ENCODE data around the gene ZNF548. TPM values are rescaled to one million over a fixed set of nuclear protein-coding genes. Genes with fewer than 3 reads are reported as not detected.

Gene ZNF548
- total RNA-seq, 1 experiment from 2014 or later, result 13.0 TPM

DNA sequence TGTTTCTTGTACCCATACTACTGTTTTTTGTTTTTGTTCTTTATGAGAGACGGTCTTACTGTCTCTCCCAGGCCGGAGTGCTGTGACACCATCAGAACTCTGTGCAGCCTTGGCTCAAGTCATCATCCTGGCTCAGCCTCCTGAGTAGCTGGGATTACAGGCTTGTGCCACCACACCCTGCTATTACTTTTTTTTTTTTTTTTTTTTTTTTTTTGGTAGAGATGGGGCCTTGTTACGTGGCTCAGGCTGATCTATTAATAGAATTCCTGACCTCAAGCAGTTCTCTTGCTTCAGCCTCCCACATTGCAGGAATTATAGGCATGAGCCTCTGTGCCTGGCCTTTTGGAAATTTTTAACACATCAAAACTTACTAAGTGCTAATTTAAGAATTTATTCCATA is 41.5 kb upstream of the ZNF548 start:
- Mint-ChIP-seq H3K27ac (no peak overlapping the region), H3K27me3 (ENCODE audit: low read depth) (peaks cover 13% of the 10 kb centered on the region), H3K4me3 (no peak overlapping the region), H3K36me3 (ENCODE audit: insufficient read depth in 1 of 3, low read depth in 3 of 3) (peaks cover 2 to 10% (median 2%) of the 10 kb centered on the region in 3 experiments; a peak in 4 of 7 replicates), H3K9me3 (no peaks in the 10 kb centered on the region), H3K4me1 (peaks cover 12 to 20% of the 10 kb centered on the region in 2 experiments)
- Histone ChIP-seq H2BK15ac (ENCODE audit: low read depth, low read length) (no peak overlapping the region), H4K8ac (replicated peaks; ENCODE audit: insufficient read length, low read depth, low read length) (no peak overlapping the region), H3K79me2 (ENCODE audit: insufficient read depth, low read length) (peaks cover 13% of the 10 kb centered on the region; the same call in 1 of the 2 replicates), H2BK120ac (ENCODE audit: low read depth, low read length, poor library complexity, severe bottlenecking) (no peak overlapping the region), H3K23me2 (ENCODE audit: insufficient read length, low read depth, low read length, poor library complexity, severe bottlenecking) (peaks cover 7% of the 10 kb centered on the region), H3K27me3 (ENCODE audit: insufficient read depth, low read length) (no peaks in the 10 kb centered on the region), H3K9me3 (ENCODE audit: control insufficient read depth, low read depth, low read length) (no peaks in the 10 kb centered on the region), H2BK12ac (ENCODE audit: insufficient read length, low read depth, low read length) (no peak overlapping the region), H2AK5ac (ENCODE audit: insufficient read length, low read length) (no peak overlapping the region), H3K23ac (ENCODE audit: insufficient read length, low read depth, low read length) (no peak overlapping the region), H3K79me1 (ENCODE audit: insufficient read depth, low read depth, low read length, poor library complexity, severe bottlenecking) (peaks cover 3% of the 10 kb centered on the region), H3K4me2 (ENCODE audit: insufficient read depth, insufficient read length, low read length) (no peak overlapping the region), H2AFZ (ENCODE audit: low read length) (no peak overlapping the region), H4K91ac (ENCODE audit: insufficient read length, low read depth, low read length) (no peak overlapping the region), H3K56ac (ENCODE audit: insufficient read length, low read depth, low read length) (no peak overlapping the region), H3K9ac (ENCODE audit: extremely low read depth, insufficient read length, low read length) (no peak overlapping the region), H2BK5ac (ENCODE audit: insufficient read length, low read length) (no peak overlapping the region), H3K4me1 (ENCODE audit: insufficient read depth, low read length) (no peaks in the 10 kb centered on the region), H4K20me1 (ENCODE audit: control insufficient read depth, insufficient read depth, insufficient read length) (no peaks in the 10 kb centered on the region), H3K18ac (ENCODE audit: insufficient read length, low read depth, low read length) (no peak overlapping the region), H3K4ac (ENCODE audit: low read depth, low read length) (no peak overlapping the region), H3K14ac (ENCODE audit: insufficient read depth, low read length) (no peak overlapping the region), H2BK20ac (ENCODE audit: low read depth, low read length, poor library complexity, severe bottlenecking) (no peak overlapping the region), H3K27ac (ENCODE audit: insufficient read length, low read depth, low read length) (no peak overlapping the region), H4K5ac (ENCODE audit: insufficient read length, low read depth, low read length) (no peak overlapping the region), H3T11ph (ENCODE audit: low read length) (no peak overlapping the region)
- no peak for DNase-seq
- TF ChIP-seq, protein P1, sequence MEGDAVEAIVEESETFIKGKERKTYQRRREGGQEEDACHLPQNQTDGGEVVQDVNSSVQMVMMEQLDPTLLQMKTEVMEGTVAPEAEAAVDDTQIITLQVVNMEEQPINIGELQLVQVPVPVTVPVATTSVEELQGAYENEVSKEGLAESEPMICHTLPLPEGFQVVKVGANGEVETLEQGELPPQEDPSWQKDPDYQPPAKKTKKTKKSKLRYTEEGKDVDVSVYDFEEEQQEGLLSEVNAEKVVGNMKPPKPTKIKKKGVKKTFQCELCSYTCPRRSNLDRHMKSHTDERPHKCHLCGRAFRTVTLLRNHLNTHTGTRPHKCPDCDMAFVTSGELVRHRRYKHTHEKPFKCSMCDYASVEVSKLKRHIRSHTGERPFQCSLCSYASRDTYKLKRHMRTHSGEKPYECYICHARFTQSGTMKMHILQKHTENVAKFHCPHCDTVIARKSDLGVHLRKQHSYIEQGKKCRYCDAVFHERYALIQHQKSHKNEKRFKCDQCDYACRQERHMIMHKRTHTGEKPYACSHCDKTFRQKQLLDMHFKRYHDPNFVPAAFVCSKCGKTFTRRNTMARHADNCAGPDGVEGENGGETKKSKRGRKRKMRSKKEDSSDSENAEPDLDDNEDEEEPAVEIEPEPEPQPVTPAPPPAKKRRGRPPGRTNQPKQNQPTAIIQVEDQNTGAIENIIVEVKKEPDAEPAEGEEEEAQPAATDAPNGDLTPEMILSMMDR (conservative IDR thresholded peaks at IDR 0.05), result no peak
- WGBS (ENCODE audit: extremely low coverage, insufficient read length, low lambda C conversion rate), result no CpG with 5 or more reads among the region's 3 CpGs
